Sigmoid colon (tissue), 7 donors: Measurements from ENCODE around the gene ODAD3. TPM values are rescaled to one million over a fixed set of nuclear protein-coding genes. Genes with fewer than 3 reads are reported as not detected.

Experiments
- DNase-seq: peaks from one replicate; pipeline ENCODE4 v3.0.0-alpha.2; 2019
- H3K27ac ChIP-seq, 4 donors: fragments of 200-600 bp; sonication (generic); one replicate each; pipeline ENCODE4 v1.5.1; 2016 to 2019; ENCODE audit warnings: mild to moderate bottlenecking in 1 of 4
- H3K27me3 ChIP-seq, 3 donors: fragments of 200-600 bp; sonication (generic); one replicate each; pipeline ENCODE4 v1.5.1; 2019; ENCODE audit warnings: mild to moderate bottlenecking in 1 of 3
- H3K36me3 ChIP-seq, 4 donors: fragments of 200-600 bp; sonication (generic); one replicate each; pipeline ENCODE4 v1.5.1; 2016 to 2019
- H3K4me1 ChIP-seq, 4 donors: fragments of 200-600 bp; sonication (generic); one replicate each; pipeline ENCODE4 v1.5.1; 2017 to 2019
- H3K4me3 ChIP-seq, 4 donors: fragments of 200-600 bp; sonication (generic); one replicate each; pipeline ENCODE4 v1.5.1; 2017 to 2019; ENCODE audit warnings: mild to moderate bottlenecking in 2 of 4, moderate library complexity in 1 of 4
- H3K9me3 ChIP-seq, 4 donors: fragments of 200-600 bp in 3 of 4; sonication (generic) in 3 of 4; one replicate each; pipeline versions ENCODE4 v1.5.1 to v1.6.1; 2013 to 2019
- CTCF ChIP-seq, 4 experiments: fragments of 450-650 bp in 3 of 4; fragments of 200-600 bp in 1 of 4; IDR thresholded peaks; one replicate each; pipeline ENCODE4 v1.5.1; 2016 to 2019; ENCODE audit warnings: antibody characterized with exemption in 4 of 4, mild to moderate bottlenecking in 3 of 4, moderate library complexity in 2 of 4
- EP300 ChIP-seq, 4 donors: sonication (generic); formaldehyde crosslinking; IDR thresholded peaks; one replicate each; pipeline ENCODE4 v1.6.1; 2017; ENCODE audit warnings: antibody characterized with exemption in 4 of 4
- POLR2A ChIP-seq, 2 donors: fragments of 450-650 bp; IDR thresholded peaks; one replicate each; pipeline ENCODE4 v1.6.1; 2016; ENCODE audit warnings: antibody characterized with exemption in 2 of 2, mild to moderate bottlenecking in 2 of 2, moderate library complexity in 2 of 2
- POLR2AphosphoS5 ChIP-seq, 4 donors: sonication (generic); formaldehyde crosslinking; IDR thresholded peaks; one replicate each; pipeline ENCODE4 v1.6.1; 2017; ENCODE audit warnings: antibody characterized with exemption in 4 of 4
- WGBS, 2 donors: extraction: QIAGEN DNeasy Blood & Tissue Kit; methylation state at CpG; one replicate each; pipeline ENCODE4 v1.1.7; 2013; 5-methylcytosine and 5-hydroxymethylcytosine counted together
- intact Hi-C: fragments of 100-400 bp; cut with DNase I; formaldehyde crosslinking; loops from one replicate; pipeline ENCODE4 v1.15.1; 2023
- polyA plus RNA-seq, 3 donors: library from polyadenylated mRNA; stranded (reverse); fragments of 200-250 nt; gene quantifications; one replicate each; pipeline ENCODE4 v1.2.3, GENCODE V29; 2013
- total RNA-seq, 4 donors: library from RNA; depleted of rRNA; stranded (reverse); fragments of >200 nt; gene quantifications; one replicate each; pipeline ENCODE4 v1.1.0, GENCODE V29; 2016
- donor health status: healthy with polysubstance abuse.
- donor health status: Bipolar disorder and iron deficiency.
- donor health status: healthy.

Gene ODAD3
- total and polyA plus RNA-seq, 7 donors = 0.29 to 1.4 TPM; not detected in 5

DNA sequence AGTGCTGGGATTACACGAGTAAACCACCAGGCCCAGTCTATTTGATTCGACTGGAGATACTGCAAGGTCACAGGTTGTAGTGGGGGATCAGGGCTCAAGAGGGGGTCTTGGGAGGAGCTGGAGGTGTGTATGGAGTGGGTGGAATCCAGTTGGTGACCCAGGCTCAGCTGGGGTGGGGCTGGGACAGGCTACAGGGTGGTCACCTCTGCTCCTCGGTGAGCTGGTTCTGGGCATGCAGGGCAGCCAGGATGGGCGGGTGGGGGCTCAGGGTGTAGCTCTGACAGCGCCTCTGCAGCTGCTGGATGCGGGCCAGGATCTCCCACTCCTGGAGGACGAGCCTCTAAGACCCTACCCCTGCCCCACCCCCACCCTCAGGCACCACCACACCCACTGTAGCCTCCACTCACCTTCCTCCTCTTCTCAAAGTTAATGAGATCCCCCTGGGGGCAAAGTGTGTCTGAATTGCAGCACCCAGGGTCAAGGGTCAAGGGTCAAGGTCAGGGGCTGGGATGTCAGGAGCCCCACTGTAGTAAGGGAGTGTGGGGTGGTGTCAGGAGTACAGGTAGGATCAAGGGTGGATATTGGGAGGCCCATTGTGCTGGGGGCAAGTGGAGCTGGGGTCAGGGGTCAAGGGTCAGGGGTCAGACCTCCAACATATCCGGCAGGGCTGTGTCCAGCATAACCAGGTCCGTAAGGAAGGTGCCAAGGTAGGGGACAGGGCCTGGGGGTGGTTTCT lies 32.9 kb downstream of the ODAD3 start:
- no peak for DNase-seq
- Histone ChIP-seq H3K4me3 (no peak overlapping the region), H3K36me3 (no peaks in the 10 kb centered on the region), H3K27me3 (peaks cover 0 to 13% (median 11%) of the 10 kb centered on the region in 3 donors), H3K9me3 (no peaks in the 10 kb centered on the region), H3K4me1 (peaks cover 0 to 4% (median 0%) of the 10 kb centered on the region in 4 donors), H3K27ac (no peak overlapping the region)
- intact Hi-C loops = no loop called here
- WGBS, 2 donors = 84 to 86% methylated on average over 9 of the region's 9 CpGs
- TF ChIP-seq POLR2A (IDR thresholded peaks at IDR 0.05) (no peak), EP300 (IDR thresholded peaks at IDR 0.05) (no peak), CTCF (IDR thresholded peaks at IDR 0.05) (no peak), POLR2AphosphoS5 (IDR thresholded peaks at IDR 0.05) (no peak)

DNA sequence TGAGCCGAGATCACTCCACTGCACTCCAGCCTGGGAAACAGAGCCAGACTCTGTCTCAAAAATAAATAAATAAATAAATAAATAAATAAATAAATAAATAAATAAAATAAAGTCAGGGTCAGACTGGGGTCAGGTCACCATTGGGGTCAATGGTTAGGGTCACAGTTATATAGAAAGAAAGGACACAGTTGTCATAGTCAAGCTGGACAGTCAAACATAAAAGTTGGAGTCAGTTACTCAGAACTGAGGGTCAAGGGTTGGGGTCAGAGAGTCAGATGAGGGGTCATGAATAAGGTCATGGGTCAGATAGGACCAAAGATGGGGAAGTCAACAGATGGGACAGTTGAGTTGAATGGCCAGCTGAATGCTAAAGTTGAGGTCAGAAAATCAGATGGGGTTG lies 34.1 kb downstream of the ODAD3 start:
- 68 to 84% methylated on average over 1 of the region's 1 CpG for WGBS, 2 donors
- Histone ChIP-seq H3K9me3 (no peaks in the 10 kb centered on the region), H3K4me3 (no peak overlapping the region), H3K4me1 (no peaks in the 10 kb centered on the region), H3K27ac (no peak overlapping the region), H3K27me3 (peaks cover 0 to under 1% (median 0%) of the 10 kb centered on the region in 3 donors), H3K36me3 (no peaks in the 10 kb centered on the region)
- DNase-seq = no peak
- intact Hi-C loops = no loop called here
- TF ChIP-seq EP300 (IDR thresholded peaks at IDR 0.05) (no peak), POLR2A (IDR thresholded peaks at IDR 0.05) (no peak), POLR2AphosphoS5 (IDR thresholded peaks at IDR 0.05) (no peak), CTCF (IDR thresholded peaks at IDR 0.05) (no peak)

DNA sequence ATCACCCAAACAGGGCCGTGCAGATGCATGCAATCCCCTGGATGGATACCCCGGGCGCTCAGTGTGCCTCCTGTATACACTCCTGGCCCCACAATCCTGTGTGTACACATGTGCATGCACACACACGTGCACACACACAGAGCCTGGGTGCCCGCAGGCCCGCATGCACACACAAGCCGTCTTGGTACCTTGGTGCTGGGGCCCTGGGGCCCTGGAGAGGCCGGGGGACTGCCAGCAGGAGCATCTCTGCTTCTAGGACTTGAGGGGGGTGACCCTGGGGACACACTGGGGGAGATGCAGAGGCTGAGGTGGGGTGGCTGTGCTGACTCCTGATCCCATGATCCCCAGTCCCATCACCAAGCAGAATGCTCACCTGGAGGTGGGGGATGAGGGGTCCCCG lies 35.3 kb downstream of the ODAD3 start:
- no peaks in the 10 kb centered on the region for H3K36me3 ChIP-seq
- WGBS, 2 donors = 92 to 94% methylated on average over 9 of the region's 9 CpGs
- DNase-seq = no peak

GRCh38 chr19:11397089-11397610 lies 37.8 kb downstream of the ODAD3 start:
- TF ChIP-seq EP300 (IDR thresholded peaks at IDR 0.05) (no peak), POLR2AphosphoS5 (IDR thresholded peaks at IDR 0.05) (no peak), POLR2A (IDR thresholded peaks at IDR 0.05) (no peak), CTCF (IDR thresholded peaks at IDR 0.05) (no peak)
- no peaks in the 10 kb centered on the region for H3K27me3 ChIP-seq
- no peaks in the 10 kb centered on the region for H3K36me3 ChIP-seq
- no peaks in the 10 kb centered on the region for H3K4me1 ChIP-seq
- no peaks in the 10 kb centered on the region for H3K9me3 ChIP-seq
- H3K27ac ChIP-seq = no peak overlapping the region
- no peak for DNase-seq
- WGBS, 2 donors = 93 to 94% methylated on average over 22 of the region's 22 CpGs
- intact Hi-C loops = no loop called here
- no peak overlapping the region for H3K4me3 ChIP-seq

More for the DNA sequence above, 35.3 kb downstream of the ODAD3 start:
- TF ChIP-seq POLR2AphosphoS5 (IDR thresholded peaks at IDR 0.05) (no peak), POLR2A (IDR thresholded peaks at IDR 0.05) (no peak), CTCF (IDR thresholded peaks at IDR 0.05) (no peak), EP300 (IDR thresholded peaks at IDR 0.05) (no peak)
- Histone ChIP-seq H3K27me3 (no peaks in the 10 kb centered on the region), H3K27ac (no peak overlapping the region), H3K9me3 (no peaks in the 10 kb centered on the region), H3K4me3 (no peak overlapping the region), H3K4me1 (no peaks in the 10 kb centered on the region)
- intact Hi-C loops = no loop called here
